HG02981 (cell line): ENCODE results near the gene KATNAL2.
A peak's percentile ranks its signal among the peaks of the same experiment; 100 is the strongest.
"Not testable (repeated sequence)": the region's sequence is repeated elsewhere in the genome, so short reads cannot be mapped to it uniquely, and the experiment has no call there.

Experiments used
- ATAC-seq: cut with Tn5 transposase; IDR thresholded peaks from one replicate; pipeline ENCODE4 v1.9.1; 2021; ENCODE audit warnings: mild to moderate bottlenecking, moderate library complexity; ENCODE audit not compliant: unreplicated experiment

Gene KATNAL2

GRCh38 chr18:46920653-46921052 lies 3.3 kb downstream of the KATNAL2 start:
- no peak for ATAC-seq

- no peak for ATAC-seq
Measured at GRCh38 chr18:46939337-46939963, 22.0 kb downstream of the KATNAL2 start.

- ATAC-seq: no peak
Measured at GRCh38 chr18:46939998-46940571, 22.7 kb downstream of the KATNAL2 start.

DNA sequence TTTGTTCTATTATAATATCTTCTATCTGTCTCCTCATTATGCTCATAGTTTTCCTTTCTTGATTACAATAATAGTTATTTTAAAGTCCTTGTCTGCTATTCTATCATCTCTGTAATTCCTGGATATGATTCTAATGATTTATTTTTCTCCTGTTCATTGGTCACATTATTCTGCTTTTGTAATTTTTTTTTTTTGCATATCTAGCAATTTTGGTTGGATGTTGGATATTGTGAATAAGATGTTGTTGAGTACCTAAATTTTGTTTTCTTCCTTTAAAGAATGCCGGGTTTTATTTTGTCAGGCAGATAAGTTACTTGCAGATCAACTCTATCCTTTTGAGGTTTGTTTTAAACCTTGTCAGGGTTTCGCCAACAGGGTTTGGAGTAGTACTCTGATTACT lies 25.2 kb downstream of the KATNAL2 start:
- ATAC-seq: no peak

DNA sequence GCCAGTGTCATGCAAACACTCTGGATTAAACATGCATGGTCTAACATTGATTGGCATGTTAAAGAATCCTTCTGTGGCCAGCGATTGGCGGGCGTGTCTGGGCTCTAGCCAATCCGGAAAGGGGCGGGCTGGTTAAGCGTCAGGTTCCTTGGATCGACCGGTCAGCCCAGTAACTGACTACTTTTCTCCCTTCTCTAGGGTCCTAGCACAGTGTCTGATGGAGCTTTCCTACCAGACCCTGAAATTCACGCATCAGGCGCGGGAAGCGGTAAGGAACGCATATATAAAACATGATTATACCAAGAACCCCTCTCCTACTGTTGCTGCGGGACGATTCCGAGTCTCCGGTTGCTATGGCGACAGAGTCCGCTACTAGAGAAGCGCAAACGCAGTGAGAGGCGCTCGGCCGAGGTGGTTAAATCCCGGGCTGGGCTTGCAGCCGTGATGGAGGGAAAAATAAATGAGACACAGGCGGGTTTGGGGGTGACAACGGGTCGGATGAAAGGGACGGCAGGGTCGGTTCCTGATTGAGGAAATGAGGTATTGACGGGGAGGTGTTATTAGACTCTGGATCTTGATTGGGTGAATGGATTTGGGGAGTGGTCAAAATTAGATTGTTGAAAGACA lies 29.4 kb downstream of the KATNAL2 start:
- peak; percentile 97 for ATAC-seq

DNA sequence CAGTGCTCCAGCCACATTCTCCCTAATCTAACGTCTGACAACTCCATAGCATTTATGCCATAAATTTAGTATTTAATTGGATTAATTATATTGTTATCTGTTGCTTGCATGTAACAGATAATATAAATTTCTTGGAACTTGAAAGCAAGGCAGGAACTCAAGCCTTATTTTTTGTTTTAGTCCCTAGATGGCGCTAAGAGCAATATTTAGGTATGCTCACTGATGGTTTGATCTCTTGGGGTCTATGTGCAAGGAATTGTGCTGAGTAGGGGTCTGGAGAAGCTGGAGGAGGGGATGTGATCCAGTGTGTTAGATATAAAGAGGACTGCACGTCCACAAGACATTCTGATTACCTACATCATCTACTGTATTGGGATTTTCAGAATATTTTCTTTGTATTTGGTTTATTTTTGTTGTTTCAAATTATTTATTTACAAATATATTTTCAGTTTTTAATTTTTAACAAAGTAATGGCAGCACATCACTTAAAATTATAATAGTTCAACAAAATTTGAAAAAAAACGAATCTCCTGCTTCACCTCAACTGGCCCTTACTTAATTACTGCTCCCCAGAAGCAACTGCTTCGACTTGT lies 32.8 kb downstream of the KATNAL2 start:
- no peak for ATAC-seq

GRCh38 chr18:46953195-46953594 lies 35.8 kb downstream of the KATNAL2 start:
- ATAC-seq: no peak

DNA sequence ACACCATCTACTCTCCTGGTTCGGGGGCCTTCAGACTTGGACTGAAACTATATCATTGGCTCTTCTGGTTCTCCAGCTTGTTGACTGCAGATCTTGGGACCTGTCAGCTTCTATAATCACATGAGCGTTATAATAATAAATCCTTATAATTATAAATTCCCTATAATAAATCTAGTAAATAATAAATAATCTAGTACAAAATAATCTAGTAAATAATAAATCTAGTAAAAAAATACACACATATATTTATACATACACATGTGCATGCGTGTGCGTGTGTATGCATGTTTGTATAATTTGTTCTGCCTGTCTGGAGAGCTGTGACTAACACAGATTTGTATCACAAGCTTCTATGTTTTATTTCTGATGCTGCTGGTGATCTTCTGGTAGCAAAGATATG lies 40.8 kb downstream of the KATNAL2 start:
- ATAC-seq: no peak

- ATAC-seq: not testable (repeated sequence)
Measured at GRCh38 chr18:46963656-46964578, 46.5 kb downstream of the KATNAL2 start.

DNA sequence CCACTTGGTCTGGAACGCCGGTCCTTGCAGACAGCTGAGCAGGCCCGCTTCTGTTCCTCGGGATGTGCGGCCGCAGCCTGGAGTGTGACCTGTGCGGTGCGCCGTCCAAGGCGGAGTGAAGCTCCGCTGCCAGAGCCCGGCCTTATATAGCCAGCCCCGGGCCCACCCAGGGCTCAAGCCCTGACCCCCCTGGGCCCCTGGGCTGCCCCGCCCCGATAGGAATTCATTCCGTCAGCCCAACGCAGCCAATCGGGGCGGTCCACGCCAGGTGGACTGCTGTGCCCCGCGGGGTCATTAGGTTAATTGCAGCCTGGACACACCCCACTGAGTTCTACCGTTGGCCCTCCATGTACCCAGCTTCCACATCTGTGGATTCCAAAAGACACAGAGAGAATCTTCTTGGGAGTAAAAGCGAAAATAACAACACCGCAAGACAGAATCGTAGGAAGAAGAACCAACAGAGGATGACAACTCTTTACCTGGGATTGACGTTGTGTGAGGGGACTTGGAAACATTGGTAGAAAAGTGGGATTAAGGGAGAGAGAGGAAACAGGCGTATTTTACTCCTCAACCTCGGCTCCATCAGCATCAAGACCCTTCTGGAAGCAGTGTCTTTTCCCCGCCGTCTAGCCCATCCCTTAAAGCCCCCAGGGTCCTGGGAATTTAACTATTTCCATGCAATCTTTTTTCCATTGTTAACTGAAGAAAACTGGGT lies 47.3 kb downstream of the KATNAL2 start:
- ATAC-seq: not testable (repeated sequence)

DNA sequence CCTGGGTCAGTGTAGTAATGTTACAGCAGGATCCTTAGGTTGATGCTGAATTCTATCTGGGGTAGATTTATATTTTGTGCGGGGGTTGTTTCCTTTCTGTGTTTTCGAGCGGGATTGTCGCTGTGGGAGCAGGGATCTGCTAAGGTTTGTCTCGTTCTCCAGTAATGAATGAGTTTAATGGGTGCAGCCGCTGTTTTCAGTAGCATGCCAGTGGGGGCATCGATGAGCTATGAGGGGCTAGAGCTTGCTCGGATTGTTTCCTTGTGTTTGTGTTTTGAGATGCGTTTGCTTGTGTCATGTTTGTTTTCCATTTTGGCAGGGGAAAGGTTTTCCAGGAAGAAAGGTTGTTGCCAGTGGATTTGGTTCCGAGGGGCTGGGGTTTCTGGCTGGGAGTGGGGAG lies 48.9 kb downstream of the KATNAL2 start:
- not testable (repeated sequence) for ATAC-seq

GRCh38 chr18:46969551-46969950 lies 52.1 kb downstream of the KATNAL2 start:
- ATAC-seq: not testable (repeated sequence)

DNA sequence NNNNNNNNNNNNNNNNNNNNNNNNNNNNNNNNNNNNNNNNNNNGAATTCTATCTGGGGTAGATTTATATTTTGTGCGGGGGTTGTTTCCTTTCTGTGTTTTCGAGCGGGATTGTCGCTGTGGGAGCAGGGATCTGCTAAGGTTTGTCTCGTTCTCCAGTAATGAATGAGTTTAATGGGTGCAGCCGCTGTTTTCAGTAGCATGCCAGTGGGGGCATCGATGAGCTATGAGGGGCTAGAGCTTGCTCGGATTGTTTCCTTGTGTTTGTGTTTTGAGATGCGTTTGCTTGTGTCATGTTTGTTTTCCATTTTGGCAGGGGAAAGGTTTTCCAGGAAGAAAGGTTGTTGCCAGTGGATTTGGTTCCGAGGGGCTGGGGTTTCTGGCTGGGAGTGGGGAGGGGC lies 102.5 kb downstream of the KATNAL2 start:
- not testable (repeated sequence) for ATAC-seq

DNA sequence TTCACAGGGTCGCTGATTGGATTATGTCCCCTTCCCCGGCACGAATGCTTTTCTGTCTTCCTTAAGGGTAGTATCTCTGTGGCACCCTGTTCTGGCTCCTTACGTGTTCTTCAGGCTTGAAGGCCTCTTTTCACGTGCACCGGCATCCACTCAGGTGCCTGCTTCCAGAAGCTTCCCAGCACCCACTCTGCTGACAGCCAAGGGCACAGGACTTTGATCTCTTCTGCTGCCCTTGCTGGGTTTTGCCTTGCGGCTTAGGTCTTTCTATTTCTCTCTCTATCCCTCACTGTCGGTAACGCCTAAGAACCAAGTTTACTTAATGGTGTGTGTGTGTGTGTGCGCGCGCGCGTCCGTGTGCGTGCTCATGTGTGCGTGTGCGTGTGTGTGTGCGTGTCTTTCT lies 103.4 kb downstream of the KATNAL2 start:
- not testable (repeated sequence) for ATAC-seq

DNA sequence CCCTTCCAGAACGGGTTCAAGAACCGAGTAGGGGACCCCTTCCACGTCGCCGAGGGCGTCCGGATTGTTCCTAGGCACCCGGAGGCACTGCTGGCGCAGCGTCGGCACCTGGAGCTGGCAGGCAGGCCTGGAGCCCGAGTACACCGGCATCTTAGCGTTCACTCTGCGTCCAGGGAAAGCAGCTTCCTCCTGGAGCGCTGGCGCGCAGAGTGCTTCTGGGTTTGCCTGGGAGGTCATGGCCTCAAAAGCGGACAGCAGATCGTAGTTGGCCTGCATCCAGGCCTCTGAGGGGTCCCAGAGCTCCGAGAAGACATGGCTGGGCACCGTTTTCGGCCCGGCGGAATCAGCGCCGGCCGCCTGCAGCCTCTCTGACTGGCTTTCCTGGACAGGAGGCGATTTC lies 105.4 kb downstream of the KATNAL2 start:
- not testable (repeated sequence) for ATAC-seq

GRCh38 chr18:47023769-47024465 lies 106.5 kb downstream of the KATNAL2 start:
- ATAC-seq: not testable (repeated sequence)

DNA sequence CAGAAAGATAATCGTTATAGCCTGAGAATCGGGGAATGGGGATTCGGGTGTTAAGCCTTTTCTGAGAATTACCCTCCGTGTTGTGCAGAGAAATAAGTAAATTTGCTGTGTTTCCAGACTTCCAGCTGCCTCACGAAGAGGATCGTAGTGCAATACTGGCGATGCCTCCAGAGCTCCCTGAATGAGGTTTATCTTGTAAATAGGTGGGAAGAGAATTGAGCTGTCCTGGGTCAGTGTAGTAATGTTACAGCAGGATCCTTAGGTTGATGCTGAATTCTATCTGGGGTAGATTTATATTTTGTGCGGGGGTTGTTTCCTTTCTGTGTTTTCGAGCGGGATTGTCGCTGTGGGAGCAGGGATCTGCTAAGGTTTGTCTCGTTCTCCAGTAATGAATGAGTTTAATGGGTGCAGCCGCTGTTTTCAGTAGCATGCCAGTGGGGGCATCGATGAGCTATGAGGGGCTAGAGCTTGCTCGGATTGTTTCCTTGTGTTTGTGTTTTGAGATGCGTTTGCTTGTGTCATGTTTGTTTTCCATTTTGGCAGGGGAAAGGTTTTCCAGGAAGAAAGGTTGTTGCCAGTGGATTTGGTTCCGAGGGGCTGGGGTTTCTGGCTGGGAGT lies 108.3 kb downstream of the KATNAL2 start:
- not testable (repeated sequence) for ATAC-seq

GRCh38 chr18:47028738-47029137 lies 111.3 kb downstream of the KATNAL2 start:
- ATAC-seq: not testable (repeated sequence)

DNA sequence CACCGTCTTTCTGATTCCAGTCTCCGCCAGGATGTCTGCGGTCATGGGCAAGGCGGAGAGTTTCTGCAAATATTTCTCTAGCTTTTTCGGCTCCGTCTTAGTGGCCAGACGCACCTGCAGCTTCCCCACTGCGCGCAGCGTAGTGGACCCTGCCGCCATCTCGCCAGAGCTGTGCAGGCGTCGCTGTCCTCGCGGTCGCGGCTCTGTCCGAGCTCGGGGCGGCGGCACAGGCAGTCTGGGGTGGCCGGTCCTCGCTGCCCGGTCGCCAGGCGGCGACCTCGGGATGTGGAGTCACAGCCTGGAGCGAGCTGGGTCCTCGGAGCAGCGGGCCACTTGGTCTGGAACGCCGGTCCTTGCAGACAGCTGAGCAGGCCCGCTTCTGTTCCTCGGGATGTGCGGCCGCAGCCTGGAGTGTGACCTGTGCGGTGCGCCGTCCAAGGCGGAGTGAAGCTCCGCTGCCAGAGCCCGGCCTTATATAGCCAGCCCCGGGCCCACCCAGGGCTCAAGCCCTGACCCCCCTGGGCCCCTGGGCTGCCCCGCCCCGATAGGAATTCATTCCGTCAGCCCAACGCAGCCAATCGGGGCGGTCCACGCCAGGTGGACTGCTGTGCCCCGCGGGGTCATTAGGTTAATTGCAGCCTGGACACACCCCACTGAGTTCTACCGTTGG lies 112.4 kb downstream of the KATNAL2 start:
- ATAC-seq: not testable (repeated sequence)
